Activated CD4-positive, alpha-beta memory T cell treated with anti-CD3 and anti-CD28 coated beads for 36 hours (primary cell): ENCODE measurements around the gene NFIX. TPM values are rescaled to one million over a fixed set of nuclear protein-coding genes. Genes with fewer than 3 reads are reported as not detected.

Experiments
- CTCF ChIA-PET: fragments of 350-600 bp; sonication (Branson Sonifier 250); formaldehyde crosslinking; loops from one replicate; lab custom pipeline; 2021; ENCODE audit warnings: antibody characterized with exemption, inconsistent platforms; lab: Charles Lee
- POLR2A ChIA-PET: fragments of 350-600 bp; sonication (Branson Sonifier 250); formaldehyde crosslinking; loops from one replicate; lab custom pipeline; 2021; ENCODE audit warnings: antibody characterized with exemption; lab: Charles Lee
- DNase-seq: peaks from one replicate; pipeline ENCODE4 v3.0.0-alpha.2; 2020
- H3K27ac Mint-ChIP-seq: one replicate; pipeline ENCODE4 v1.8.0; 2021; ENCODE audit warnings: mixed read lengths
- H3K27me3 Mint-ChIP-seq: one replicate; pipeline ENCODE4 v1.8.0; 2021; ENCODE audit warnings: mixed read lengths
- H3K36me3 Mint-ChIP-seq: one replicate; pipeline ENCODE4 v1.8.0; 2021; ENCODE audit warnings: mixed read lengths
- H3K4me1 Mint-ChIP-seq: one replicate; pipeline ENCODE4 v1.8.0; 2021; ENCODE audit warnings: low read depth, mixed read lengths
- H3K4me3 Mint-ChIP-seq: one replicate; pipeline ENCODE4 v1.8.0; 2021; ENCODE audit warnings: mild to moderate bottlenecking, mixed read lengths
- H3K9me3 Mint-ChIP-seq: one replicate; pipeline ENCODE4 v1.8.0; 2021; ENCODE audit warnings: mixed read lengths
- intact Hi-C: fragments of 100-400 bp; cut with micrococcal nuclease; formaldehyde crosslinking; loops from one replicate; pipeline ENCODE4 v1.15.1; 2023
- total RNA-seq, 2 experiments: library from RNA; stranded (reverse); gene quantifications; one replicate each; pipeline ENCODE4 v1.2.3, GENCODE V29; 2021

The NFIX gene
- total RNA-seq, 2 experiments from 2014 or later, result 1.6 to 2.0 TPM

GRCh38 chr19:13051557-13052165 is 56.4 kb downstream of the NFIX start:
- Mint-ChIP-seq H3K4me1 (peaks cover 3% of the 10 kb centered on the region), H3K4me3 (peak overlapping the region; percentile 28), H3K9me3 (no peaks in the 10 kb centered on the region), H3K27me3 (peaks cover 7% of the 10 kb centered on the region), H3K36me3 (no peaks in the 10 kb centered on the region), H3K27ac (no peak overlapping the region)
- peak; percentile 45 for DNase-seq
- intact Hi-C loops, result no loop called here
- ChIA-PET POLR2A (no interaction called here), CTCF (interaction anchor here (1.0 to 1.8 kb wide), 3 partner anchors 9 to 86 kb away, joined by 3 to 10 read pairs (median 5); no protein-coding TSS in a partner anchor)

GRCh38 chr19:13052447-13053175 is 57.3 kb downstream of the NFIX start:
- POLR2A ChIA-PET, result no interaction called here
- Mint-ChIP-seq H3K9me3 (no peaks in the 10 kb centered on the region), H3K36me3 (no peaks in the 10 kb centered on the region), H3K4me1 (peaks cover 3% of the 10 kb centered on the region), H3K4me3 (no peak overlapping the region), H3K27ac (no peak overlapping the region), H3K27me3 (peaks cover 7% of the 10 kb centered on the region)
- DNase-seq, result no peak
- CTCF ChIA-PET, result interaction anchor here (1.2 to 3.2 kb wide), 3 partner anchors 9 to 87 kb away, joined by 4 to 15 read pairs (median 5); no protein-coding TSS in a partner anchor
- intact Hi-C loops, result no loop called here

DNA sequence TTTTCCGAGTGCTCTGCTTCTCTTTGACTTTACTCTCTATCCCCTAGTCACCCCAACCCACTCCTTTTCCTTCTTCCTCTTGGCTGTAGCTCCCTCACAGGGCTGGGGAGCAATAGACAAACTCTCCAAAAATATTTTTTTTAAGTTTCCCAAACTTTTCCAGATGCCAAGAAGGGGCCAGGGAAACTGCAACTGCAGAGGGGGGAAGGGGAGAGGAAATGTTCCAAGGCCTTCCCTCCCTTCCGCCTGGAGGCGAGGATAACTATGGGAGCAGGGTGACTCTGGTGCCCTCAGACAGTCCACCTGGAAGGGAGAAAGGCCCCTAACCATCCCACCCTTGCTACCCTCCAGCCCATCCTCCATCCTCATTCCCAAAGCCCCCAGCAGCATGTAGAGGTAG is 58.0 kb downstream of the NFIX start:
- Mint-ChIP-seq H3K4me3 (no peak overlapping the region), H3K9me3 (no peaks in the 10 kb centered on the region), H3K27ac (no peak overlapping the region), H3K27me3 (peaks cover 7% of the 10 kb centered on the region), H3K4me1 (peaks cover 3% of the 10 kb centered on the region), H3K36me3 (no peaks in the 10 kb centered on the region)
- intact Hi-C loops, result no loop called here
- ChIA-PET POLR2A (no interaction called here), CTCF (interaction anchor here (1.2 to 3.2 kb wide), 4 partner anchors 8 to 88 kb away, joined by 4 to 15 read pairs (median 7); no protein-coding TSS in a partner anchor)
- DNase-seq, result no peak

DNA sequence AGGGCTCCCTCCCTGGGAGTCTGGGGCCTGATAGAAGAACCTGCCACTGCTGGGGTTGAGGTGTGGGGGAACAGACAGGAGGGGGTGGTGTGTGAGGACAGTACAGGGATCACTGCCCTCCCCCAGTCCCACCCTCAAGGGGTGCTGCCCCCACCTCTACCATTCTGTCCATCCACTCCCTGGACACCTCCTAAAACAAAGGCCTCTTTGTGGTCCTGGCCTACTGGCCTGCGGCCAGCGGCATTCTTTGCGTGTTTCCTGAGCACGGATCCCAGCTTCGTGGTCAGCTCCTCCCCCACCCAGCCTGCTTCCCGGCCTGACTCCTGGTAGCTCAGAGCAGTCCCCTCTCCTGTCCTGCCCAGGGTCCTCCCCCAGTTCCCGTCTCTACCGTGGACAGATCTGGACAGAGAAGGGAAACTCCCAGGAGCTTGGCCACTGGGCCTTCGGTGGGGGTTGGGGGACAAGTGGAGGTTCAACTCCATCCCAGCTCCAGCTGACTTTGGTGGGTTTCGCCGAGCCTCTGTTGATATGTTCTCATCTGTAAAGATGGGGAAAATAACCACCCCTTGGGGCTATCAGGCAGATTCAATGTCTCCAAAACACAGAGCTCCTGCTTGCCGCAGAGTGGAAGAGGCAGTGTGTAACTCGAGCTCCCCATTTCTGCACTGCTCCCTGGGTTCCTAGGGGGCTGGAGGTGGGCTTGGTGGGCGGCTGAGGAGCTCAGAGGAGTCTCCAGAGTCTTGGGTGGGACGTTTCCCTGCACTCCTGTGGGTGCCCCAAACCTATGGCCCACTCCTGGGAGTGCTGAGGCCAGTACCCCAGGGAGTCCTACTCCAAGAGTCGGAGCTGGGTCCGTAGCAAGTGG is 58.7 kb downstream of the NFIX start:
- intact Hi-C loops, result no loop called here
- H3K27ac Mint-ChIP-seq, result no peak overlapping the region
- H3K27me3 Mint-ChIP-seq, result peaks cover 7% of the 10 kb centered on the region
- H3K36me3 Mint-ChIP-seq, result no peaks in the 10 kb centered on the region
- no peak overlapping the region for H3K4me3 Mint-ChIP-seq
- H3K9me3 Mint-ChIP-seq, result no peaks in the 10 kb centered on the region
- no peak for DNase-seq
- peaks cover 3% of the 10 kb centered on the region for H3K4me1 Mint-ChIP-seq
- ChIA-PET POLR2A (no interaction called here), CTCF (interaction anchor here (1.6 to 3.2 kb wide), 3 partner anchors 40 to 89 kb away, joined by 5 to 15 read pairs (median 9); no protein-coding TSS in a partner anchor)

- peaks cover 3% of the 10 kb centered on the region for H3K4me1 Mint-ChIP-seq
- intact Hi-C loops, result no loop called here
- POLR2A ChIA-PET, result no interaction called here
- CTCF ChIA-PET, result interaction anchor here (0.6 to 3.2 kb wide), 5 partner anchors 21 to 88 kb away, joined by 3 to 15 read pairs (median 5); no protein-coding TSS in a partner anchor
- H3K27ac Mint-ChIP-seq, result no peak overlapping the region
- peaks cover 7% of the 10 kb centered on the region for H3K27me3 Mint-ChIP-seq
- H3K4me3 Mint-ChIP-seq, result no peak overlapping the region
- H3K36me3 Mint-ChIP-seq, result no peaks in the 10 kb centered on the region
- no peaks in the 10 kb centered on the region for H3K9me3 Mint-ChIP-seq
- no peak for DNase-seq
These were observed 59.4 kb downstream of the NFIX start for GRCh38 chr19:13054626-13055212.

GRCh38 chr19:13055213-13056051 is 60.2 kb downstream of the NFIX start:
- ChIA-PET POLR2A (no interaction called here), CTCF (interaction anchor here (0.6 to 3.2 kb wide), 7 partner anchors 22 to 90 kb away, joined by 3 to 15 read pairs (median 5); no protein-coding TSS in a partner anchor)
- H3K9me3 Mint-ChIP-seq, result no peaks in the 10 kb centered on the region
- peaks cover 3% of the 10 kb centered on the region for H3K4me1 Mint-ChIP-seq
- peaks cover 7% of the 10 kb centered on the region for H3K27me3 Mint-ChIP-seq
- intact Hi-C loops, result no loop called here
- no peak overlapping the region for H3K4me3 Mint-ChIP-seq
- no peak overlapping the region for H3K27ac Mint-ChIP-seq
- no peak for DNase-seq
- no peaks in the 10 kb centered on the region for H3K36me3 Mint-ChIP-seq

DNA sequence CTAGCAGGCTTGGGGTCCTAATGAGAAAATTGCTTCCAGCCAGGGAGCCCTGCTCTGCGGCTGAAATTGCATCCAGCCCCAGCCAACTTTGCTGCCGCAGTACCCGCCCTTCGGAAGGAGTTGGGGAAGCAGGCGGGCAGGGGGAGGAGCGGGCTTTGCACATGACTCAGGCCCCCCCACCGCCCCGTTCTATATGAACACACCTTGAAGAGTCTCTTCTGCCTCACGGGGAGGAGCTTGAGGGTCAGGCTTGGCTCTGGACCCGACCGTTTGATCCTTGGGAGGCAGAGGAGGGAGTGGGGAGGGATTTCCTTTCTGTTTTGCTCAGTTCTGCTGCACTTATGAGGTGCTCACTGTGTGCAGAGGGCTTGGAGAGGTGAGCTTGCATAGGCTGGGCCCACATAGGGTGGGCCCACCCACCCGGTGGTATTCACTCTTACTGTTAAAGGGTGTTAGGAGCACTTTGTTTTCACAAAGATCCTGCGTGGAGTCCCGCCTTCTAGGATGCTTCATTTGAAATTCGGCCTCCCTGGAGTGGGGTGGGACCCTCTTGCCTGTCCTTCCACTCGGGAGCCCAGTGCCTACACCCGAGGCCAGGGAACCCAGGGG is 60.9 kb downstream of the NFIX start:
- DNase-seq, result no peak
- no peak overlapping the region for H3K4me3 Mint-ChIP-seq
- intact Hi-C loops, result no loop called here
- H3K27me3 Mint-ChIP-seq, result peaks cover 6% of the 10 kb centered on the region
- H3K27ac Mint-ChIP-seq, result no peak overlapping the region
- H3K9me3 Mint-ChIP-seq, result no peaks in the 10 kb centered on the region
- POLR2A ChIA-PET, result no interaction called here
- CTCF ChIA-PET, result interaction anchor here (0.8 to 10.0 kb wide), 4 partner anchors 37 to 91 kb away, joined by 3 to 268 read pairs (median 11); no protein-coding TSS in a partner anchor
- H3K4me1 Mint-ChIP-seq, result peaks cover 8% of the 10 kb centered on the region
- H3K36me3 Mint-ChIP-seq, result no peaks in the 10 kb centered on the region

DNA sequence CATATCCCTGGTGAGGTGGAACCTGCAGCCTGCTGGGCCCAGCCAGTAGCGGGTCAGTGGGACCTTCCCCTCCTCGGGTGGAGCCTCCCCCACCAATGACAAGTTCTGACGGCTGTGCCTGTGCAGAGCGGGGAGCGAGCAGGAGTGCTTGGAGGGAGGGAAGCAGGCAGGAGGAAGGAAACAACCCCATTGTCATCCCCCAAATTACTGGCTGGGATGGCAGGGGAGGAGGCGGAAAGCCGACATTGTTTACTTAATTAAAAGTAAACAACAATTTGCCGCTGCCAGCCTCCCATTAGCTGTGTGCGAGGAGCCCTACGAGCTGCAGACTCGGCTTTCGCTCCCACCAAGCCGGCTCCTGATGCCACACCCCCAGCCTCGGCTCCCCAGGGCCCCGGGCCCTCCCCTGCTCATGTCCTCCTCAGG is 61.9 kb downstream of the NFIX start:
- Mint-ChIP-seq H3K27me3 (peaks cover 6% of the 10 kb centered on the region), H3K36me3 (no peaks in the 10 kb centered on the region), H3K4me3 (no peak overlapping the region), H3K27ac (no peak overlapping the region), H3K4me1 (peaks cover 8% of the 10 kb centered on the region), H3K9me3 (no peaks in the 10 kb centered on the region)
- ChIA-PET POLR2A (no interaction called here), CTCF (interaction anchor here (1.7 to 10.0 kb wide), 3 partner anchors 37 to 92 kb away, joined by 7 to 268 read pairs (median 64); no protein-coding TSS in a partner anchor)
- DNase-seq, result no peak
- intact Hi-C loops, result no loop called here

DNA sequence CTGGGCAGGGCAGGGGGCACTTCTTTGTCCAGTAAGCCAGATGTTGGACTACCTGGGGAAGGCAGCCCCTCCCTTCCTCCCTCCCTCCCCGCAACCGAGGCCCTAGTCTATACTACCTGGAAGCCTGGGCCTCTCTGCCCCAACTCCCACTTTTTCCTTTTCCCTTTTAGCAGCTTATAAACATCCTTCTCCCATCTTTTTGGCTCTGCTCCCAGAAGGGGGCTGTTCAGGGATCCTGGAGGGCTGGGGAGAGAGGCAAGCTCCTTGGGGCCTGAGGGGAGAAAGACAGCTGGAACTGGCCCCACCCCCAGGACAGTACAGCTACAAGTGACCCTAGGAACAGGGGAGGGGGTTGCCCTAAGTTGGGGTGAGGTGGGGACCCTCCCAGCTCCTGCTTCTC is 62.5 kb downstream of the NFIX start:
- intact Hi-C loops, result no loop called here
- Mint-ChIP-seq H3K4me1 (peaks cover 8% of the 10 kb centered on the region), H3K27me3 (peaks cover 10% of the 10 kb centered on the region), H3K4me3 (no peak overlapping the region), H3K27ac (no peak overlapping the region), H3K36me3 (no peaks in the 10 kb centered on the region), H3K9me3 (no peaks in the 10 kb centered on the region)
- CTCF ChIA-PET, result interaction anchor here (0.9 to 10.0 kb wide), 5 partner anchors 12 to 92 kb away, joined by 3 to 268 read pairs (median 64); no protein-coding TSS in a partner anchor
- POLR2A ChIA-PET, result no interaction called here
- DNase-seq, result no peak

DNA sequence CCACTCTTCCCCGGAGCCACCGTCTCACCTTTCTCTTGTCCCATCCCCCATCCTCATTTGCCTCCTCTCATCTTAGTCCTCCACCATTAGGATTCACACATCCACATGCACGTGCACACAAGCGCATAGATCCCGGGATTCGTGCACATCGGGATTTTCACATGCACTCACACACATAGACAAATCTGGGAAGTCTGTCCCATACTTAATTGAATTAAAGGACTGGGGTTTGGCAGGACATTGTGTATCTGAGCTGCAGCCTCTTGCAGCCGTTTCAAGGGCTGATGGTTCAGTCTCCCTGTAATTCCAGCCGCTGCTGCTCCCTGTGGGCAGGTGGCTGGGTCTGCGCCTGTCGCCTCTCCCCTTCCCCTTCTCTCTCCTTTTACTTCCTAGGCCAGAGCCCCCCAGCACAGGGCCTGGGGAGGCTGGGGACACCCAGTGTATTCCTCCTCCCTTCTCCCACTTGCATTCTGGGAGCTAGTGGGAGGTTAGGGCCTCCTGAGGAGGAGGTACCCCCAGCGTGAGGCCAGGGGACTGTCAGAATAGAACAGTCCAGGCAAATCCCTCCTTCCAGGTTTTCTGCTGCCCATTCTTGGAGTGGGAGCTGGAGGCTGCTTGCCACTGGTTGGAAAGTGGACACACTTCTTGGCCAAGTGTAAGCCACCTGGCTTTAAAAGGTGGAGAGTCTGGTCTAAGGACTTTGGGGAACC is 63.8 kb downstream of the NFIX start:
- Mint-ChIP-seq H3K9me3 (no peaks in the 10 kb centered on the region), H3K27ac (no peak overlapping the region), H3K4me1 (peaks cover 8% of the 10 kb centered on the region), H3K4me3 (no peak overlapping the region), H3K27me3 (peaks cover 10% of the 10 kb centered on the region), H3K36me3 (no peaks in the 10 kb centered on the region)
- DNase-seq, result no peak
- ChIA-PET POLR2A (no interaction called here), CTCF (interaction anchor here (0.7 to 10.0 kb wide), 9 partner anchors 11 to 192 kb away, joined by 4 to 268 read pairs (median 42); no protein-coding TSS in a partner anchor)
- intact Hi-C loops, result no loop called here
